ENCODE data around the gene ADRA2B.

The ADRA2B gene

GRCh38 chr2:96150007-96150640 lies 33.8 kb upstream of the ADRA2B start:
- no peak for DNase-seq

DNA sequence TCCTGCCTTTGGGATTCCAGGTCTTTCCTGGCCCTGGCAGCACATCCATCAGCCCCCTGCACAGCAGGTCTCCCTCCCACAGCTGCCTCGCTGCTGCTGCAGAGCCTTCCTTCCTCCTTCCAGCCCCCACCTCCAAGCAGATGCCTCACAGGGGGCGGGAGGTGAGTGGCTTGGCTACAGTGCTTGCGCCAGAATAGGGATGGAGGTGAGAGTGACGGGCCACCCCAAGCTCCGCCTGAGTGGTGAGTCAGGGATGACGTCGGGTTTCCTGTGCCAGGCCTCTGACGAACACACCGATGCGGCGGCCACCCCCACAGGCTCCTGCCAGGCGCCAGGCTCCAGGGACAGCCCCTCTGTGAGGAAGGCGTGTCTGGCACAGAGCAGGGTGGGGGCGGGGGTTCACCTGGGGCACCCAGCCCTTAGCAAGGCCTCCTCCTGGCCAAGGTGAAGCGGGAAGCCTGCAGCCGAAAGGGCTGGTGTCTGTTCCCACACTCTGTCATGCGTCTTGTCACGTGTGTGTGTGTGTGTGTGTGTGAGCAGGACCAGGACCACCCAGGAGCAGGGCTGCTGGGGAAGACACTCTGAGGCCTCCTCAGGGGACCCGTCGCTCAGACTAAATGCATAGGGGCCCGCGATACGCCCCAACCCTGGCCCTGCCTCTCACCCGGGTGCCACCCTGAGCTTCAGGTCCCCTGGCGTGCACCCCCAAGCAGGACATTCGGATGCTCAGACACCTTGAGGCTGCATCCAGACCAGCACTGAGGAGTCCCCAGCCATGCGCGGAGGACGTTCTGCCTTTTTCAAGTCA lies 32.2 kb upstream of the ADRA2B start:
- DNase-seq, result peak; percentile 98

GRCh38 chr2:96147593-96148201 lies 31.3 kb upstream of the ADRA2B start:
- DNase-seq, result no peak

- no peak for DNase-seq
These were observed 30.7 kb upstream of the ADRA2B start for GRCh38 chr2:96146881-96147592.

- peak; percentile 86 for DNase-seq
These were observed 29.9 kb upstream of the ADRA2B start for GRCh38 chr2:96146153-96146880.

GRCh38 chr2:96145848-96146152 lies 29.4 kb upstream of the ADRA2B start:
- DNase-seq, result no peak

DNA sequence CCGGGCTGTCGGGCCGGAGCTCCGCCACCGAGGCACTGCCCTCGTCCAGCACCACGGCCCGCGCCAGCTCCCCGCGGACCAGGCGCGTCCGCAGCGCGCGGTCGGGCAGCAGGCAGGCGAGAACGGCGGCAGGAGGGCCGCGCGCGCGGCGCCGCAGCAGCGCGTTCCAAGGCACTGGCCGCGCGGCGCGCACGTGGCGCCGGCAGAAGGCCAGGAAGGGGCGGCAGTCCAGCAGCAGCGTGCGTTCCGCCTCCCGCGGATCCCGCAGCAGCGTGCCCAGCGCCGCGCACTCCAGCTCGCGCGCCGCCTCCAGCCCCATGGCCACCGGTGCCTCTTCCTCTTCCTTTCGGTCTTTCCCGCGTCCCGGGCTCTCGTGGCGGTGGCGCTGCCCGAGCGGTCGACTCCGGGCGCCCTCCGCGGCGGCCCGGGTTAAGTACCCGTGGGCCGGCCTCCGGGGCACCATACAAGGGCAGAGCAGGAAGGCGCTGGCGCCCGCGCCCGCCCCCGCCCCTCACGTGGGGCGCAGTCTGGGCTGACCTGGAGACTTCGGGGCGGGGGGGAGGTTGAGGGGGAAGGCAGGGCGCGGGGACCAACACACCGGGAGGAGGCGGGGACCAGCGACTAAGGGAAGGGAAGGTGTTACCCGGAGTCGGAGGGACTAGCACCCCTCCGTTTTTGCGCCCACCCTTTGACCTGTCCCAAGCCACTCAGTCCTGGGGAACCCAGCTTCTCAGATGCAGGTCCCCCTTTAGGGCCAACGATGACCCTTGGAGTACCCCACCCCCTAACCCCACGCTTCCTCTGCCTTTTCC lies 28.9 kb upstream of the ADRA2B start, which contains the start of gene DUSP2:
DUSP2 (minus strand) TSS at position 405 of the 812 bp plus-strand sequence; CDS start at position 319, 86 bp downstream.
- DNase-seq, result peak; percentile 87

DNA sequence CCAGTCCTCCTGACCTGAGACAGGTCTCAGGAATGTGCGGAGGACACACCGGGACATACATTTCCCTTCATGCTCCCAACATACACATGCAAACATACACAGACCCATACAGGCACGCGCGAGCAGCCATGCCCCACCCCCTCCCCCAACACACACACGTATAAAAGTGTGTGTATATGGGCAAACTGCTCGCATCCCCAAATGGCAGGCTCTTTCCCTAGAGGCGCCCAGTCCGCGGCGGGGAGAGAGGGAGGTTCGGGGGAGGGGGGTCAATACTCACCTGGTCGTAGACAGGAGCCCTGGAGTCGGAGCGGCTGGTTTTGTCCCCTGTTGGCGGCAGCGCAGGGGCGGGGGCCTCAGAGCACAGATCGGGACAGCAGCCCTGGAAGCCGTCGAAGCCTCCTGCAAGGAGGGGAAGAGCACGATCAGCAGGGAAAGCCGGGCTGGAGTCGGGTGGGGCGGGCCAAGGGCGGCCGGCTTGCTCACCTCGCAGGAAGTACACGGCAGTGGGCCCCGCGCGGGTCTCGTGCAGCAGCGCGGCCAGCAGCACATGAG lies 28.2 kb upstream of the ADRA2B start:
- DNase-seq, result peak; percentile 43

GRCh38 chr2:96143848-96144480 lies 27.6 kb upstream of the ADRA2B start:
- DNase-seq, result peak; percentile 49

DNA sequence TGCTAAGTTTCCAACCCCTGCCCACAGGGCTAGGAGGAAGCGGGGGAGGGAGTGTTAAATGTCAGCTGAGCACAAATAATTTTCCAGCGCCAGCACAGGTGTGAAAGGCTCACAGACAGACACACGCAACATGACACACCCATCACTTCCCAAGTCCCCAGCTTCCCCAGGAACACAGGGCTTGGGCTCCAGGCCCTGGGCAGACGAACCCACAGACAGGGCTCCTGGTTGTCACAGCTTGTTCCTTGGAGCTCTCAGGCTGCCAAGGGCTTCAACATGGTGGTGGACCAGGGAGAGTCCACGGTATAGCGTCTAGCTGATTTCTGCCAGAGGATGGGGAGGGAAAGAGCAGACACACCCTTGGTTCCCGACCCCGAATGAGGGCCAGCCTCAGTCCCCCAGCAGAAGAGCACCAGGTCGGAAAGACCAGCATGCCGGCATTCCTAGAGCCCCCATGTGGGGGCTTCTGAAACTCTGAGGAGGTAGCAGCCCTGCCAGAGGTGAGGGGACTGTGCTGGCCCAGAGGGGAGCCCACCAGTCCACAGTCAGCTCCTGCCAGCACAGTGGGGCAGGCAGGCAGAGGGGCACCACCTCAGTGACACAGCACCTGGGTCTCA lies 27.0 kb upstream of the ADRA2B start:
- peak; percentile 48 for DNase-seq

GRCh38 chr2:96142217-96143113 lies 26.1 kb upstream of the ADRA2B start:
- DNase-seq, result peak; percentile 76

DNA sequence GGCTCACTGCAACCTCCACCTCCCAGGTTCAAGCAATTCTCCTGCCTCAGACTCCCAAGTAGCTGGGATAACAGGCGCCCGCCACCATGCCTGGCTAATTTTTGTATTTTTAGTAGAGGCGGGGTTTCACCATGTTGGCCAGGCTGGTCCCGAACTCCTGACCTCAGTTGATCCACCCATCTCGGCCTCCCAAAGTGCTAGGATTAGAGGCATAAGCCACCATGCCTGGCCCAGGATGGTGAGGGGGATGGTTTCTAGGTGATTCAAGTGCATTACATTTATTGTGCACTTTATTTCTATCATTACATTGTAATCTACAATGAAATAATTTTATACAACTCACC lies 25.2 kb upstream of the ADRA2B start:
- peak; percentile 31 for DNase-seq

- DNase-seq, result no peak
These were observed 24.7 kb upstream of the ADRA2B start for GRCh38 chr2:96140941-96141623.

- no peak for DNase-seq
These were observed 22.9 kb upstream of the ADRA2B start for GRCh38 chr2:96139181-96139758.

DNA sequence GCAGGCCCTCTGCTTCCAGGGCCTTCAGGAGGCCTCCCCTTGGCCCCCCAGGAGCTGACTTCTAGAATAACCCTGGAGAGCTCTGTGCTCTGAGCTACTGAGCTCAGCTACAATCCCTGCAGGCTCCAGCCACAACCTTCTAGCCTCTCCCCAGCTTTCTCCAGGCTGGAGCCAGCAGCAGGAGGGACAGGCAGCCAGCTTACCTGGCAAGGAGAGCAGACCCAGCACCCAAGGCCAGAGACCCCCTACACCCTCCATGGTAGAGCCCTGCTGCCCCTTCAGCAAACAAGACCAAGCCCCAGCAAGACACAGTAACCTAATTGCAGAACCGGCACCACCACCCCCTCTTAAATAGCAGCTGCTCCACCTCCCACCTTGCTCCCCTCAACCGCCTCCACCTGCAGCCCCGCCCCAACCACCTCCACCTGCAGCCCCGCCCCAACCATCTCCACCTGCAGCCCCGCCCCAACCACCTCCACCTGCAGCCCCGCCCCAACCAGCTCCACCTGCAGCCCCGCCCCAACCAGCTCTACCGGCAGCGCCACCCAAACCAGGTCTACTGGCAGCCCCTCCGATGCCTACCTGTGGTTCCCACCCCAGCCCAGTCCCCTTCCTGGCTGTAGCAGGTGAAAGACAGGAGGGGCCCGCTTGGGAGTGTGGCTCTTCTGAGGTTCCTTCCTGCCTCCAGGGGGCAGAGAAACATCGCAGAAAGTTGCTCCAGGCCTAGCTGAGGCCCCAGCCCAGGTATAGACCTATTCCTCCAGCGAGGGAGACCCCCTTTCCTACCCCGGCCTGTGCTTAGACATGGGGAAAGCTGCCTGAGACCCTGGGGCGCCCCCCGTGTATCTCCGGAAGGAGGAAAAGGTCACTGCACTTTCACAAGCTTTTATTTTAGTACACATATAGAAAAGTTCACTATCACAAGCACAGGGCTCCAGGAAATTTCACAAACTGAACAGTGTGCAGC lies 22.1 kb upstream of the ADRA2B start, which contains the start of gene ASTL:
ASTL (minus strand) TSS at position 324 of the 967 bp plus-strand sequence; CDS start at position 258, 66 bp downstream.
- peak; percentile 66 for DNase-seq

GRCh38 chr2:96137321-96138178 lies 21.2 kb upstream of the ADRA2B start:
- DNase-seq, result no peak

Measured in activated CD4-positive, alpha-beta T cell treated with anti-CD3 and anti-CD28 coated beads, Interleukin-2, amount 50 U/mL, for 1 hour (primary cell).